ENCODE measurements around the gene TIAM1.

GRCh38 chr21:31376301-31376700 is 32.2 kb upstream of the TIAM1 start:
- TF ChIP-seq CTCF (IDR thresholded peaks at IDR 0.05) (no peak), POLR2A (IDR thresholded peaks at IDR 0.05) (no peak)
